CD4-positive, alpha-beta T cell (primary cell): Measurements from ENCODE around the gene HIVEP3. TPM values are rescaled to one million over a fixed set of nuclear protein-coding genes. Genes with fewer than 3 reads are reported as not detected.

Experiments
- ATAC-seq: fragments of 200-7000 bp; cut with Tn5 transposase; one replicate; pipeline ENCODE4 v1.10.0; 2022; ENCODE audit warnings: mild to moderate bottlenecking; ENCODE audit not compliant: poor library complexity
- CTCF ChIA-PET: fragments of 350-600 bp; sonication (Branson Sonifier 250); formaldehyde crosslinking; loops from one replicate; lab custom pipeline; 2021; ENCODE audit warnings: antibody characterized with exemption, inconsistent platforms; lab: Charles Lee
- POLR2A ChIA-PET: fragments of 350-600 bp; sonication (Branson Sonifier 250); formaldehyde crosslinking; loops from one replicate; lab custom pipeline; 2021; ENCODE audit warnings: antibody characterized with exemption, inconsistent platforms; lab: Charles Lee
- DNase-seq, 14 experiments: peaks; one replicate each; pipeline ENCODE4 v3.0.0-alpha.2; 2013 to 2020; ENCODE audit warnings: mixed read lengths in 2 of 14
- H3K27ac ChIP-seq, 2 donors: one replicate each; pipeline versions ENCODE4 v1.5.1 to v1.7.0; 2013; ENCODE audit warnings: low read length in 2 of 2, low read depth in 1 of 2, mild to moderate bottlenecking in 1 of 2
- H3K27me3 ChIP-seq, 2 experiments: 1 replicate in 1 of 2; 2 replicates in 1 of 2; pipeline versions ENCODE4 v1.6.1 to v1.7.0; 2013; ENCODE audit warnings: low read length in 2 of 2, control low read depth in 1 of 2, mild to moderate bottlenecking in 1 of 2, moderate library complexity in 1 of 2; ENCODE audit not compliant: insufficient read depth in 2 of 2, control insufficient read depth in 1 of 2
- H3K36me3 ChIP-seq: one replicate; pipeline ENCODE4 v1.6.1; 2013; ENCODE audit warnings: low read length, control low read depth; ENCODE audit not compliant: insufficient read depth
- H3K4me1 ChIP-seq: one replicate; pipeline ENCODE4 v1.6.1; 2013; ENCODE audit warnings: low read length, control low read depth; ENCODE audit not compliant: insufficient read depth
- H3K4me3 ChIP-seq: one replicate; pipeline ENCODE4 v1.5.1; 2013; ENCODE audit warnings: mild to moderate bottlenecking, low read length, moderate library complexity
- H3K9me3 ChIP-seq, 2 experiments: 1 replicate in 1 of 2; 2 replicates in 1 of 2; pipeline versions ENCODE4 v1.6.1 to v1.7.0; 2013; ENCODE audit warnings: low read length in 2 of 2, mild to moderate bottlenecking in 2 of 2, control low read depth in 1 of 2, moderate library complexity in 1 of 2; ENCODE audit not compliant: control insufficient read depth in 1 of 2, insufficient read depth in 1 of 2
- H3K27ac Mint-ChIP-seq: one replicate; pipeline ENCODE4 v1.8.0; 2020; ENCODE audit warnings: mixed read lengths
- H3K27me3 Mint-ChIP-seq: one replicate; pipeline ENCODE4 v1.8.0; 2021; ENCODE audit warnings: mixed read lengths
- H3K36me3 Mint-ChIP-seq: one replicate; pipeline ENCODE4 v1.8.0; 2021; ENCODE audit warnings: low read depth, mixed read lengths
- H3K4me1 Mint-ChIP-seq: one replicate; pipeline ENCODE4 v1.8.0; 2021; ENCODE audit warnings: low read depth, mixed read lengths
- H3K4me3 Mint-ChIP-seq: one replicate; pipeline ENCODE4 v1.8.0; 2020; ENCODE audit warnings: mild to moderate bottlenecking, mixed read lengths
- H3K9me3 Mint-ChIP-seq: one replicate; pipeline ENCODE4 v1.8.0; 2020; ENCODE audit warnings: mixed read lengths
- intact Hi-C, 2 experiments: fragments of 100-400 bp; cut with DNase I in 1 of 2; cut with micrococcal nuclease in 1 of 2; formaldehyde crosslinking; loops; one replicate each; pipeline versions ENCODE4 v1.15.1 to v1.9.0; 2023 to 2025; cut with DNase I, micrococcal nuclease
- total RNA-seq, 174 experiments: library from RNA in 2 of 174; stranded (reverse) in 2 of 174; gene quantifications; one replicate each; pipeline ENCODE4 v1.2.3 and lab custom pipeline; 2021 to 2026
- TF ChIP-seq, protein P1 (sequence below): fragments of 200-600 bp; IDR thresholded peaks from one replicate; pipeline ENCODE4 v1.8.0; 2022; ENCODE audit warnings: antibody characterized with exemption, mild to moderate bottlenecking

Gene HIVEP3
- total RNA-seq, 2 experiments from 2014 or later: 5.1 to 5.4 TPM

DNA sequence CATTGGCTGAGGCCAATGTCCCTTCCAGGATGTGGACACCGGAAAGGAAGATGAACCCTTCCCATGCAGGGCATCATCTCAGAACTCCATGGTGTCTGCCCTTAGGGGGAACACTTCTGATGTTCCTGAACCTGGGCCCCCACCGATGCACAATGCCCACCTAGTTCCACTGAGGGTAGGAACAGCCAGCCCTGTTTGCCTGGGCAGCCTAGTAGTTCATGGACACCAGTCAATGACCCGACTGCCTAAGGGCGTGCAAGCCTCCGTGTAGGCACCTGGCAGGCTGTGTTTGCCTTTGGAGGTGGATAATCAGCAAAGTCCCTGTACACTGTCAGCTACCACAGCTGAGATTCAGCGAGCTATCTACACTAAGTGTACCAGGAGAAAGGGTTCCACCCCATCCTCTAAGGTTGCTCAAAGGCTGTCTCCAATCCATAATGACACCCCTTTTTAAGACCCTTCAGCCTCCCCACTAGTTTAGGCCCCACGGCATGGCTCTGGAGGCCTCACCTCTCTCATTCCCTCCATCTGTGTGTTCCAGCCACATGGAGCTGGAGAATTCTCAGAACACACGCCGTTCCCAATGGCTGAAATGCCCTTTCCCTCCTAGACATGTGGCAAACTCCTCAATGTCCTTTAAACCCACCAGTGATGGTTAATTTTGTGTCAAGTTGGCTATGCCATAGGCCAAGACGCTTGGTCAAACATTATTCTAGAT, 309.4 kb downstream of the HIVEP3 start:
- ATAC-seq (no peak), DNase-seq (no peak)
- Histone ChIP-seq H3K9me3 (no peaks in the 10 kb centered on the region), H3K27me3 (no peaks in the 10 kb centered on the region), H3K4me1 (no peaks in the 10 kb centered on the region), H3K36me3 (no peaks in the 10 kb centered on the region), H3K27ac (no peak overlapping the region), H3K4me3 (no peak overlapping the region)
- CTCF ChIA-PET: no interaction called here
- intact Hi-C loops: no loop called here
- H3K4me3 Mint-ChIP-seq: no peak overlapping the region
- no peaks in the 10 kb centered on the region for H3K27me3 Mint-ChIP-seq
- POLR2A ChIA-PET: no interaction called here
- H3K4me1 Mint-ChIP-seq: no peaks in the 10 kb centered on the region
- H3K27ac Mint-ChIP-seq: no peak overlapping the region
- H3K36me3 Mint-ChIP-seq: no peaks in the 10 kb centered on the region
- TF ChIP-seq, protein P1, sequence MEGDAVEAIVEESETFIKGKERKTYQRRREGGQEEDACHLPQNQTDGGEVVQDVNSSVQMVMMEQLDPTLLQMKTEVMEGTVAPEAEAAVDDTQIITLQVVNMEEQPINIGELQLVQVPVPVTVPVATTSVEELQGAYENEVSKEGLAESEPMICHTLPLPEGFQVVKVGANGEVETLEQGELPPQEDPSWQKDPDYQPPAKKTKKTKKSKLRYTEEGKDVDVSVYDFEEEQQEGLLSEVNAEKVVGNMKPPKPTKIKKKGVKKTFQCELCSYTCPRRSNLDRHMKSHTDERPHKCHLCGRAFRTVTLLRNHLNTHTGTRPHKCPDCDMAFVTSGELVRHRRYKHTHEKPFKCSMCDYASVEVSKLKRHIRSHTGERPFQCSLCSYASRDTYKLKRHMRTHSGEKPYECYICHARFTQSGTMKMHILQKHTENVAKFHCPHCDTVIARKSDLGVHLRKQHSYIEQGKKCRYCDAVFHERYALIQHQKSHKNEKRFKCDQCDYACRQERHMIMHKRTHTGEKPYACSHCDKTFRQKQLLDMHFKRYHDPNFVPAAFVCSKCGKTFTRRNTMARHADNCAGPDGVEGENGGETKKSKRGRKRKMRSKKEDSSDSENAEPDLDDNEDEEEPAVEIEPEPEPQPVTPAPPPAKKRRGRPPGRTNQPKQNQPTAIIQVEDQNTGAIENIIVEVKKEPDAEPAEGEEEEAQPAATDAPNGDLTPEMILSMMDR: no peak
- H3K9me3 Mint-ChIP-seq: no peaks in the 10 kb centered on the region

DNA sequence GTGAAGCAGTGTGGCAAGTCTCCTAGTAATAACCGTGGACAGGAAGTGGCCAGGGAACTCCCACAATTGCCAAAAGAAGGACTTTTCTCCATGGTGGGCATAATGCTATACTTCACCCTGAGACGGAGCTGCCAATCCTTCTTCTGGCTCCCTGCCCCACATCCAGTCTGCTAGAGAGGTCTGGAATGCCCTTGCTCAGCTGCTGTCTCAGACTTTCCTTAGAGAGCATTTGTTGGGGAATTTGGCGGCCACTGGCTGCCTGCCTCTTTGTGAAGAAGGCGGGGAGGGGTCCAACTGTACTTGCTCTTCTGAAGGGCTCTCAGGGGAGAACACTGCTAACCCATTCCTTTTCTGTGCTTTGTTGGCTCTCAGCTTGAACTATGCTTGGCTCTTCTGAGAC, 310.5 kb downstream of the HIVEP3 start:
- Mint-ChIP-seq H3K9me3 (no peaks in the 10 kb centered on the region), H3K36me3 (no peaks in the 10 kb centered on the region), H3K27me3 (no peaks in the 10 kb centered on the region), H3K27ac (no peak overlapping the region), H3K4me1 (no peaks in the 10 kb centered on the region), H3K4me3 (no peak overlapping the region)
- Histone ChIP-seq H3K4me1 (no peaks in the 10 kb centered on the region), H3K27ac (no peak overlapping the region), H3K27me3 (no peaks in the 10 kb centered on the region), H3K36me3 (no peaks in the 10 kb centered on the region), H3K9me3 (peaks cover 0 to under 1% of the 10 kb centered on the region in 2 experiments), H3K4me3 (no peak overlapping the region)
- TF ChIP-seq, protein P1: no peak
- ChIA-PET CTCF (no interaction called here), POLR2A (no interaction called here)
- ATAC-seq: no peak
- intact Hi-C loops: no loop called here
- no peak for DNase-seq

GRCh38 chr1:41607808-41608207, 310.9 kb downstream of the HIVEP3 start:
- H3K4me1 ChIP-seq: no peaks in the 10 kb centered on the region
- H3K27ac ChIP-seq: no peak overlapping the region
- ChIA-PET POLR2A (no interaction called here), CTCF (no interaction called here)
- ATAC-seq (no peak), DNase-seq (no peak)
- H3K4me3 Mint-ChIP-seq: no peak overlapping the region
- H3K9me3 ChIP-seq: peaks cover 0 to 4% of the 10 kb centered on the region in 2 experiments
- H3K27ac Mint-ChIP-seq: no peak overlapping the region
- TF ChIP-seq, protein P1: no peak
- H3K27me3 Mint-ChIP-seq: no peaks in the 10 kb centered on the region
- H3K36me3 ChIP-seq: no peaks in the 10 kb centered on the region
- no peaks in the 10 kb centered on the region for H3K36me3 Mint-ChIP-seq
- intact Hi-C loops: no loop called here
- no peaks in the 10 kb centered on the region for H3K9me3 Mint-ChIP-seq
- no peaks in the 10 kb centered on the region for H3K4me1 Mint-ChIP-seq
- no peak overlapping the region for H3K4me3 ChIP-seq
- H3K27me3 ChIP-seq: no peaks in the 10 kb centered on the region
